Activated CD8-positive, alpha-beta T cell treated with anti-CD3 and anti-CD28 coated beads for 36 hours (primary cell): ENCODE data around the gene CD300LG. TPM values are rescaled to one million over a fixed set of nuclear protein-coding genes. Genes with fewer than 3 reads are reported as not detected.

ENCODE experiments used
- ATAC-seq: fragments of 200-7000 bp; cut with Tn5 transposase; one replicate; pipeline ENCODE4 v1.10.0; 2021; ENCODE audit warnings: mild to moderate bottlenecking, moderate library complexity
- CTCF ChIA-PET: fragments of 350-600 bp; sonication (Branson Sonifier 250); formaldehyde crosslinking; loops from one replicate; lab custom pipeline; 2021; ENCODE audit warnings: antibody characterized with exemption; lab: Charles Lee
- POLR2A ChIA-PET: fragments of 350-600 bp; sonication (Branson Sonifier 250); formaldehyde crosslinking; loops from one replicate; lab custom pipeline; 2021; ENCODE audit warnings: antibody characterized with exemption; lab: Charles Lee
- DNase-seq: peaks from one replicate; pipeline ENCODE4 v3.0.0-alpha.2; 2020
- H3K27ac Mint-ChIP-seq: one replicate; pipeline ENCODE4 v1.8.0; 2021; ENCODE audit warnings: mild to moderate bottlenecking, mixed read lengths
- H3K27me3 Mint-ChIP-seq: one replicate; pipeline ENCODE4 v1.8.0; 2021; ENCODE audit warnings: mixed read lengths
- H3K36me3 Mint-ChIP-seq: one replicate; pipeline ENCODE4 v1.8.0; 2021; ENCODE audit warnings: low read depth, mixed read lengths
- H3K4me1 Mint-ChIP-seq: one replicate; pipeline ENCODE4 v1.8.0; 2021; ENCODE audit warnings: low read depth, mixed read lengths
- H3K4me3 Mint-ChIP-seq: one replicate; pipeline ENCODE4 v1.8.0; 2021; ENCODE audit warnings: mild to moderate bottlenecking, moderate library complexity, mixed read lengths
- H3K9me3 Mint-ChIP-seq: one replicate; pipeline ENCODE4 v1.8.0; 2021; ENCODE audit warnings: mixed read lengths
- intact Hi-C: fragments of 100-400 bp; cut with micrococcal nuclease; formaldehyde crosslinking; loops from one replicate; pipeline ENCODE4 v1.10.0; 2022
- total RNA-seq, 2 experiments: library from RNA; stranded (reverse); gene quantifications; one replicate each; pipeline ENCODE4 v1.2.3, GENCODE V29; 2021
- TF ChIP-seq, protein P1 (sequence below): fragments of 200-600 bp; IDR thresholded peaks from one replicate; pipeline ENCODE4 v1.8.0; 2022; ENCODE audit warnings: antibody characterized with exemption, mild to moderate bottlenecking

Gene CD300LG
- total RNA-seq, 2 experiments from 2014 or later = not detected

DNA sequence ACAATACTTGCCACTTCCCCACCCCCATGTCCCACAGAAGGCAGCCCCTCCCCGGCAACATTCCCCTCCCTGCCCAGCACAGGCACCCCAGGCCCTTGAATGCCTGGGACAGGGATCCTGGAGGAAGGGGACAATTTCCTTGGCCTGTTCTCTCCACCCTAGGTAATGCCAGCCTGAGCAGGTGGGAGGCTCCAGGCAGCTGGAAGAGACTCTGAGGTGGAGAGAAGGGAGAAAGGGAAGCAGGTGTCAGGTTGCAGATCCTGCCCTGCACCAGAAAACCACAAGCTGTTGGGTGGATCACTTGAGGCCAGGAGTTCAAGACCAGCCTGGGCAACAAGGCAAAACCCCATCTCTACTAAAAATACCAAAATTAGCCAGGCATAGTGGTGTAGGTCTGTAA is 51.5 kb downstream of the CD300LG start:
- TF ChIP-seq, protein P1, sequence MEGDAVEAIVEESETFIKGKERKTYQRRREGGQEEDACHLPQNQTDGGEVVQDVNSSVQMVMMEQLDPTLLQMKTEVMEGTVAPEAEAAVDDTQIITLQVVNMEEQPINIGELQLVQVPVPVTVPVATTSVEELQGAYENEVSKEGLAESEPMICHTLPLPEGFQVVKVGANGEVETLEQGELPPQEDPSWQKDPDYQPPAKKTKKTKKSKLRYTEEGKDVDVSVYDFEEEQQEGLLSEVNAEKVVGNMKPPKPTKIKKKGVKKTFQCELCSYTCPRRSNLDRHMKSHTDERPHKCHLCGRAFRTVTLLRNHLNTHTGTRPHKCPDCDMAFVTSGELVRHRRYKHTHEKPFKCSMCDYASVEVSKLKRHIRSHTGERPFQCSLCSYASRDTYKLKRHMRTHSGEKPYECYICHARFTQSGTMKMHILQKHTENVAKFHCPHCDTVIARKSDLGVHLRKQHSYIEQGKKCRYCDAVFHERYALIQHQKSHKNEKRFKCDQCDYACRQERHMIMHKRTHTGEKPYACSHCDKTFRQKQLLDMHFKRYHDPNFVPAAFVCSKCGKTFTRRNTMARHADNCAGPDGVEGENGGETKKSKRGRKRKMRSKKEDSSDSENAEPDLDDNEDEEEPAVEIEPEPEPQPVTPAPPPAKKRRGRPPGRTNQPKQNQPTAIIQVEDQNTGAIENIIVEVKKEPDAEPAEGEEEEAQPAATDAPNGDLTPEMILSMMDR = no peak
- Mint-ChIP-seq H3K27me3 (no peaks in the 10 kb centered on the region), H3K4me3 (no peak overlapping the region), H3K9me3 (no peaks in the 10 kb centered on the region), H3K27ac (no peak overlapping the region), H3K36me3 (no peaks in the 10 kb centered on the region), H3K4me1 (peaks cover 9% of the 10 kb centered on the region)
- ATAC-seq = no peak
- ChIA-PET POLR2A (interaction anchor here (0.7 kb wide), 1 partner anchor 9 kb away, joined by 3 read pairs; the partner anchor contains the start of gene MPP2), CTCF (interaction anchor here (0.8 to 11.0 kb wide), 4 partner anchors 11 to 45 kb away, joined by 3 to 78 read pairs (median 14); partner anchors contain the start of gene MPP2)
- DNase-seq = no peak
- intact Hi-C loops = no loop called here

DNA sequence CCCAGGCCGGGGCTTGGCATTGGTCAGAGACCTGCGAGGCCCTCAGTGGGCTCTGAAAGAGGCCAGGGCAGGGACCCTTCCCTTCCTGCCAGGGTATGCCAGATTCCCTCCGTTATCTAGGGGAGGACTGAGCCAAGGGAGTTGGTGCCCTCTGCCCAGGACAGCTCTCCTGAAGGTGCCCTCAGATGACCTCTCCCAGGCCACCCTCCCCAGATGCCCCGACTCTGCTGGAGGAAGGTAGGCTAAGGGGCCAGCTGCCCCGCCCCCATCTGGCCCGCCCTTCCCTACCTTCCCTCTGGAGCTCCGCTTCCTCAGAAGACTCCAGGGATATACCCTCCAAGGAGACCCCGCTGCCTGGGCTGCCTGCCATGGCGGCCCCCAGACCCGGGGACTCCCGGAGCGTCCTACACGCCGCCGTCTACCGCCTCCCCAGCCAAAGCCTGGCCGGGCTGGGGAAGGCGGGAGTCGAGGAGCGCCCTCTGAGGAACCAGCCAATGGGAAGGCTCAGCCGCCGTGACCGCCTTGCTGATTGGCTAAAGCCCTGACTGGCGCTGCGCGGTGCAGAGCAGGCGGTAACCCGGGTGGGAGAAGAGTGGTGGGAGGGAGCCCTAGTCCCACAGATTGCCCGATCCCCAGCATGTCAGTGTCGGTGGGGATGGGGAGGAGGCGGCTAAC is 53.3 kb downstream of the CD300LG start:
- DNase-seq = peak; percentile 92
- Mint-ChIP-seq H3K9me3 (no peaks in the 10 kb centered on the region), H3K36me3 (no peaks in the 10 kb centered on the region), H3K27me3 (peaks cover 4% of the 10 kb centered on the region), H3K4me1 (peaks cover 9% of the 10 kb centered on the region), H3K4me3 (peak overlapping the region; percentile 69), H3K27ac (no peak overlapping the region)
- CTCF ChIA-PET = interaction anchor here (0.7 to 11.0 kb wide), 7 partner anchors 9 to 445 kb away, joined by 3 to 78 read pairs (median 3); partner anchors contain the start of genes GRN and MPP2
- POLR2A ChIA-PET = interaction anchor here (0.7 kb wide), 2 partner anchors 9 to 26 kb away, joined by 3 read pairs; no protein-coding TSS in a partner anchor
- intact Hi-C loops = no loop called here
- peak; percentile 100 for ATAC-seq
- TF ChIP-seq, protein P1 = no peak

DNA sequence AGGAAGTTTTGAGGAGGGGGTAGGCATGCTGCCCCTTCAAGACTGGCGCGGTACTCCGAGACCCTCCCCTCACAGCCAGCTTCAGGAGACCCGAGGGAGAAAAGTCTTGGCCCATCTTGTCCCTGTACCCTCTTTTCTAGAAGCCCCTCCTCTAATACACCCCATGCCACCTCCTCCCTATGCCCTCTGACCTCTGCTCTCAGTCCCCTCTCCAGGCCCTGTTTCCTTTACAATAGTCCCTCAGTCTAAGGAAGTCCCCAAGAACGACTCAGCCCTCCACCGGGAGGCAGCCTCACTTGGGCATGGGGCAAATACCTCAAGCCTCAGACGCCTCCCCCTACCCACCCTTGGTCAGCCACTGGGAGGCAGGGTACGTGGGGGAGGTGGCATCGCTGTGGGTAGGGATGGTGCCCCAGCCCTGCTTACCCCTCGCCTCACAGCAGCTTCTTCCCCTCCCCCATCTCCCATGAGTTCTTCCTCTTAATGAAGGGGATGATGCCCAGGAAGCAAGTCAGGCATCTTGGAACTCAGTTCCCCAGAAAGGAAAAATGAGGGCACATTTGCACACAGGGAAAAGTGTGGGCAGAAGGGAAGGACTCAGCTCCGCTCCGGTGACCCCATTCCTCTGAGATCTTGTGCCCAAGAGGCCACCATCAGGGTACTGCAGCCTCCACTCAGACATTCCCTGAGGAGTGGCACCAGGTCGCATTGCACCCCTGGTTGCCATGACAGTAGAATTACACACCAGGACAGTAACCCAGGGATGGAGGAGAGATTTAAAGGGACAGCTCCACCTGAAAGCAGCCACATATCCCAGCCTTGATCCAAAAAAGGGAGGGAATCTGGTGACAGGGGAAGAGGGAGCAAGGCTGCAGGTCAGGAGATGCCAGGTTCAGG is 54.1 kb downstream of the CD300LG start:
- Mint-ChIP-seq H3K4me3 (peak overlapping the region; percentile 69), H3K4me1 (peaks cover 10% of the 10 kb centered on the region), H3K27me3 (peaks cover 4% of the 10 kb centered on the region), H3K9me3 (no peaks in the 10 kb centered on the region), H3K36me3 (no peaks in the 10 kb centered on the region), H3K27ac (no peak overlapping the region)
- TF ChIP-seq, protein P1 = no peak
- DNase-seq = no peak
- ChIA-PET CTCF (interaction anchor here (0.7 to 11.0 kb wide), 8 partner anchors 8 to 444 kb away, joined by 3 to 78 read pairs (median 4); partner anchors contain the start of genes GRN and MPP2), POLR2A (interaction anchor here (0.6 kb wide), 2 partner anchors 74 to 416 kb away, joined by 3 to 5 read pairs; no protein-coding TSS in a partner anchor)
- intact Hi-C loops = no loop called here
- peak; percentile 25 for ATAC-seq

DNA sequence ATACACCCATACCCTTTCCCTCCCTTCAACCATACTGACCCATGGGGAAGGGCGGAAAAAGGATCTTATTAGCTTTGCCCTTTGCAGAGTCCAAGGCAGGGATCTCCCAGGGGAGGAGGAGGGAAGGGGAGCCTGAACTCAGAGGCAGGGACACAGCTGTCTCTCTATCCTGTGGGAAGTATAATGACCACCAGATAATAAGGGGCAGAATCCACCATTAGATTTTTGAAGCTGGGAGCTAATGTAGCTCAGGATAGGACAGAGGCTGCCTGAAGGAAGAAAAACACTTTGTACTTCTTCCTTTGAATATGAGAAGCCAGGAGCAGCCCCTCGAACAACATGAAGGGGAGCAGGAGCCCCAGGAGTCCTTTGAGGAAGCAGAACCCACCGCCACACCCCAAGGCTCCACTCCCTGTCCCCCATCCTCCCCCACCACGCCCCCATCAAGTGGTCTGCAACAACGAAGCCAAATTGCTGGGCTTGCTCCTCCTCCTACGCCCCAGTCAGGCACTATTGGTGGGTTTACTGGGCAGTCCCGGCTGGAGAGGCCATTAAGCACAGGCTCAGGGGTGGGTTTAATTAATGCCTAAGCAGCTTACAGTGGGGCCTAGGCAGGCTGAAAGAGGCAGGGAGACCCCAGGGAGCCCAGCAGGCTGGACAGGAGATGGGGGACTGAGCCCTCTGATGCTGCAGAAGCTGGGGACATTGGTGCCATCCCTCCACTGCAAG is 55.0 kb downstream of the CD300LG start:
- no peaks in the 10 kb centered on the region for H3K9me3 Mint-ChIP-seq
- no peak overlapping the region for H3K4me3 Mint-ChIP-seq
- H3K27ac Mint-ChIP-seq = no peak overlapping the region
- no peaks in the 10 kb centered on the region for H3K36me3 Mint-ChIP-seq
- peaks cover 11% of the 10 kb centered on the region for H3K27me3 Mint-ChIP-seq
- ChIA-PET CTCF (interaction anchor here (1.1 to 11.0 kb wide), 5 partner anchors 12 to 444 kb away, joined by 3 to 78 read pairs (median 3); partner anchors contain the start of gene GRN), POLR2A (interaction anchor here (0.6 kb wide), 2 partner anchors 73 to 415 kb away, joined by 3 to 5 read pairs; no protein-coding TSS in a partner anchor)
- ATAC-seq = no peak
- H3K4me1 Mint-ChIP-seq = peaks cover 15% of the 10 kb centered on the region
- TF ChIP-seq, protein P1 = no peak
- DNase-seq = no peak
- intact Hi-C loops = no loop called here
